SK-N-SH treated with all-trans-retinoic acid at 6 μM for 48 hours (cell line): Measurements from ENCODE around the gene PKDREJ.

Experiments used
- ATAC-seq: fragments of 200-7000 bp; cut with Tn5 transposase; 3 replicates; pipeline ENCODE4 v1.9.1; 2020; ENCODE audit warnings: mild to moderate bottlenecking, moderate library complexity
- ARNTL ChIP-seq: fragments of 450-650 bp; formaldehyde crosslinking; IDR thresholded peaks from 2 replicates; pipeline ENCODE4 v1.5.0; 2020; ENCODE audit warnings: low read depth, mild to moderate bottlenecking, moderate library complexity, borderline replicate concordance
- BACH2 ChIP-seq: fragments of 250-450 bp; sonication (Bioruptor Pico); IDR thresholded peaks from 2 replicates; pipeline ENCODE4 v1.9.0; 2021; ENCODE audit warnings: mild to moderate bottlenecking, borderline replicate concordance
- CREB5 ChIP-seq: fragments of 250-450 bp; sonication (Bioruptor Pico); IDR thresholded peaks from 2 replicates; pipeline ENCODE4 v1.5.1; 2020; ENCODE audit warnings: low read depth, mild to moderate bottlenecking, moderate library complexity
- CSDC2 ChIP-seq: fragments of 250-450 bp; sonication (Bioruptor Pico); IDR thresholded peaks from 2 replicates; pipeline ENCODE4 v1.5.0; 2020; ENCODE audit warnings: mild to moderate bottlenecking, moderate library complexity
- ESRRG ChIP-seq: fragments of 250-450 bp; sonication (Bioruptor Pico); IDR thresholded peaks from 2 replicates; pipeline ENCODE4 v1.6.1; 2021; ENCODE audit warnings: mild to moderate bottlenecking
- ISL1 ChIP-seq: fragments of 250-450 bp; sonication (Bioruptor Pico); IDR thresholded peaks from 2 replicates; pipeline ENCODE4 v2.1.2; 2022; ENCODE audit warnings: mild to moderate bottlenecking, moderate library complexity
- OSR1 ChIP-seq: fragments of 250-450 bp; sonication (Bioruptor Pico); IDR thresholded peaks from 2 replicates; pipeline ENCODE4 v1.8.0; 2022; ENCODE audit warnings: moderate library complexity, mild to moderate bottlenecking, inconsistent platforms
- PATZ1 ChIP-seq: fragments of 250-450 bp; sonication (Bioruptor Pico); IDR thresholded peaks from 2 replicates; pipeline ENCODE4 v1.8.0; 2020; ENCODE audit warnings: mild to moderate bottlenecking, moderate library complexity, borderline replicate concordance
- POU6F1 ChIP-seq: fragments of 250-450 bp; sonication (Bioruptor Pico); IDR thresholded peaks from 2 replicates; pipeline ENCODE4 v1.8.0; 2021; ENCODE audit warnings: low read depth, mild to moderate bottlenecking, moderate library complexity, borderline replicate concordance
- PPARA ChIP-seq: fragments of 250-450 bp; sonication (Bioruptor Pico); IDR thresholded peaks from 2 replicates; pipeline ENCODE4 v1.5.0; 2020; ENCODE audit warnings: mild to moderate bottlenecking, borderline replicate concordance
- RARB ChIP-seq: fragments of 250-450 bp; sonication (Bioruptor Pico); IDR thresholded peaks from 2 replicates; pipeline ENCODE4 v1.8.0; 2021; ENCODE audit warnings: mild to moderate bottlenecking, moderate library complexity
- SNAI2 ChIP-seq: fragments of 250-450 bp; sonication (Bioruptor Pico); IDR thresholded peaks from 2 replicates; pipeline ENCODE4 v1.5.0; 2020; ENCODE audit warnings: mild to moderate bottlenecking, moderate library complexity
- TOX ChIP-seq: fragments of 250-450 bp; sonication (Bioruptor Pico); IDR thresholded peaks from 2 replicates; pipeline ENCODE4 v1.8.0; 2021; ENCODE audit warnings: mild to moderate bottlenecking, moderate library complexity, borderline replicate concordance
- TSHZ2 ChIP-seq: fragments of 250-450 bp; sonication (Bioruptor Pico); IDR thresholded peaks from 2 replicates; pipeline ENCODE4 v1.5.0; 2020; ENCODE audit warnings: mild to moderate bottlenecking, moderate library complexity
- ZC3H10 ChIP-seq: fragments of 250-450 bp; sonication (Bioruptor Pico); IDR thresholded peaks from 2 replicates; pipeline ENCODE4 v1.5.1; 2021; ENCODE audit warnings: mild to moderate bottlenecking, moderate library complexity
- ZFP3 ChIP-seq: fragments of 250-450 bp; sonication (Bioruptor Pico); IDR thresholded peaks from 2 replicates; pipeline ENCODE4 v1.5.0; 2020; ENCODE audit warnings: mild to moderate bottlenecking, moderate library complexity
- ZFP30 ChIP-seq: fragments of 450-650 bp; formaldehyde crosslinking; IDR thresholded peaks from 2 replicates; pipeline ENCODE4 v1.5.0; 2022; ENCODE audit warnings: mild to moderate bottlenecking, moderate library complexity
- ZNF565 ChIP-seq: fragments of 450-650 bp; formaldehyde crosslinking; conservative IDR thresholded peaks from 2 replicates; pipeline ENCODE4 v1.5.0; 2020; ENCODE audit warnings: low read depth, mild to moderate bottlenecking, moderate library complexity
- ZNF70 ChIP-seq: fragments of 450-650 bp; formaldehyde crosslinking; IDR thresholded peaks from 2 replicates; pipeline ENCODE4 v1.5.0; 2020; ENCODE audit warnings: mild to moderate bottlenecking, moderate library complexity

PKDREJ gene

GRCh38 chr22:46295277-46295971, 32.3 kb upstream of the PKDREJ start:
- ATAC-seq, result no peak
- TF ChIP-seq PATZ1 (CRISPR knock-in tag) (no peak), CREB5 (no peak), ESRRG (CRISPR knock-in tag) (no peak), POU6F1 (CRISPR knock-in tag) (no peak), CSDC2 (CRISPR knock-in tag) (no peak), ARNTL (CRISPR knock-in tag) (no peak), ZNF565 (CRISPR knock-in tag) (no peak), OSR1 (CRISPR knock-in tag) (no peak), ZFP30 (no peak), RARB (CRISPR knock-in tag) (no peak)

- no peak for ATAC-seq
- no peak for TF ChIP-seq POU6F1 (CRISPR knock-in tag)
- no peak for TF ChIP-seq ZFP30
- no peak for TF ChIP-seq OSR1 (CRISPR knock-in tag)
- TF ChIP-seq TOX, result no peak
- TF ChIP-seq ZFP3, result no peak
- no peak for TF ChIP-seq SNAI2 (CRISPR knock-in tag)
- no peak for TF ChIP-seq BACH2 (CRISPR knock-in tag)
- TF ChIP-seq ESRRG (CRISPR knock-in tag), result no peak
- TF ChIP-seq PPARA, result no peak
- TF ChIP-seq ISL1 (CRISPR knock-in tag), result no peak
- no peak for TF ChIP-seq CREB5
- TF ChIP-seq ZC3H10 (CRISPR knock-in tag), result no peak
- no peak for TF ChIP-seq TSHZ2 (CRISPR knock-in tag)
- TF ChIP-seq RARB (CRISPR knock-in tag), result no peak
- no peak for TF ChIP-seq ZNF70 (CRISPR knock-in tag)
- TF ChIP-seq ARNTL (CRISPR knock-in tag), result no peak
These were observed 31.6 kb upstream of the PKDREJ start for GRCh38 chr22:46294784-46295183.
